ENCODE results near the gene CDH22. TPM values are rescaled to one million over a fixed set of nuclear protein-coding genes. Genes with fewer than 3 reads are reported as not detected.

Gene CDH22
- total and polyA plus RNA-seq, 7 donors, result 0.11 to 1.4 (median 0.53) TPM

DNA sequence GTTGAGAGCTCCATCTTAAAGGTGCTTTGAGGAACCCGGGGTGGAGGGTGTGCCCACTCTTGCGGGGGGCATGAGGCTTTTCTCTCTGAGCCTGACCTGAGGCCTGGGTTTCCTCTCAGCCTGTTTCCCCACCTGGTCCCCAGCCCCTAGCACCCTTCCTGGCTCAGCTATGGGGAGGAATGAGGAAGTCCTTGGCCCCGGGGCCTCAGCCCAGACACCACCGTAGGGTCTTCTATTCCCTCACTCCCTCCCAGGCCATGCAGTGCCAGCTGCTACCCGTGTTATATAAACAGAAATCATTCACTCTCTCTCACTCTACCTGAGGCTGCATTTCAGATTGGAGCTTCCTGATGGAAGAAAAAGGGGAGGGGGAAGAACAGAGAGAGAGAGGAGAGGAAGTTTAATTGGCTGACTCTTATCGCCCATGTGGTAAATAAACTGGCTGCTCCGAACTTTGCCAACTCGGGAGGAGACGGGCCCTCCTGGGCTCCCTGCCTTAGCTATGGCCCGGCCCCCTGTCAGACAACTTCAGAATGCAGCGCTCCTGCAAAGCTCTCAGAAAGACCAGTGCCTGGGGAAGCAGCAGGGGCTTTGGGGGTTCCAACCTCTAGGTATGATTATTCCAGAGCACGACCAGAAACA lies 2.8 kb downstream of the CDH22 start:
- intact Hi-C loops (cut with DNase I), result loop anchor here (5.0 kb wide), 1 partner anchor 173 kb away; no protein-coding TSS in a partner anchor
- WGBS, 3 donors, result 41 to 59% (median 51%) methylated on average over 12 of the region's 12 CpGs
- Histone ChIP-seq H3K4me3 (no peak overlapping the region), H3K9me3 (no peaks in the 10 kb centered on the region), H3K27me3 (ENCODE audit: insufficient read depth in 3 of 3, low read length in 2 of 3) (peaks cover 0 to 77% (median 9%) of the 10 kb centered on the region in 3 donors), H3K4me1 (no peaks in the 10 kb centered on the region), H3K27ac (no peak overlapping the region), H3K36me3 (ENCODE audit: insufficient read depth in 1 of 2, low read depth in 1 of 2) (no peaks in the 10 kb centered on the region)
- ATAC-seq, result no peak
- TF ChIP-seq CTCF (IDR thresholded peaks at IDR 0.05), result no peak
- DNase-seq, result no peak

DNA sequence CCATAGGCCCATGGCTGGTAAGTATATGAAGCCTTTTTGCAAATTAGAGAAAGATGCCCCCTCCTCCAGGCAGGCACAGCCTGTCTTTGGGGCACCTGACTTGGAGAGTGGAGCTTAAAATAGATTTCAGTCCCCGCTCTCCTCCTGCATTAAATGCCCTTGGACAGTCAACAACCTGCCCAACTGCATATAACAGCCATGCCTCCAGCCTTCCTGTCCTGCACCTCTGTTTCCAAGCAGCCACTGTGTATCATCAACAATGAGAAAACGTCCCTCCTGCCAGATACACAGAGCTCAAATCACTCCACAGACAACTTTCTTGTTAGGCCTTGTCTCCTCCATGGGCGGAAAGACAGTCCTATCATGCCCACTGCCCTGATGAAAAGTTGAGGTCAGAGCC lies 3.4 kb downstream of the CDH22 start:
- no peak overlapping the region for H3K27ac ChIP-seq
- H3K4me1 ChIP-seq, result no peaks in the 10 kb centered on the region
- no peaks in the 10 kb centered on the region for H3K9me3 ChIP-seq
- no peaks in the 10 kb centered on the region for H3K36me3 ChIP-seq (ENCODE audit: insufficient read depth in 1 of 2, low read depth in 1 of 2)
- ATAC-seq (no peak), DNase-seq (no peak)
- H3K4me3 ChIP-seq, result no peak overlapping the region
- WGBS, 3 donors, result 46 to 64% (median 63%) methylated on average over 3 of the region's 3 CpGs
- H3K27me3 ChIP-seq (ENCODE audit: insufficient read depth in 3 of 3, low read length in 2 of 3), result peaks cover 0 to 74% (median 9%) of the 10 kb centered on the region in 3 donors
- TF ChIP-seq CTCF (IDR thresholded peaks at IDR 0.05), result no peak
- intact Hi-C loops (cut with DNase I), result loop anchor here (5.0 kb wide), 1 partner anchor 173 kb away; no protein-coding TSS in a partner anchor

DNA sequence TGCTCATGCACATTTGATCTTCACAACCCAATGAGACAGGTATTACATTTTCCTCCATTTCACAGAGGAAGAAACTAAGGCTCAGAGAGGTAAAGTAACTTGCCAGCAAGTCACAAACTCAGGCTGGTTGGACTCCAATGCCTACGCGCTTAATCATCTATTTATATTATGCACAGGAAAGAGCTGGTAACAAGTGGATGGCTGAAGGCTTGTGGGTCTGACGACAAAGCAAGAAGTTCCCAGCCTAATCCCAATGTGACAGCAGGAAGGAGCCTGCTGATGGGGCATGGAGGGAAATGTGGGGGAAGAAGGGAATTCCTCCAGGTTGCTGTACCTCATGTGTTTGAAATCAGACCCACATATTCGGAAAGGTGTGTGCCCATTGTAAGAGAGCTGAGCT lies 3.9 kb downstream of the CDH22 start:
- TF ChIP-seq CTCF (IDR thresholded peaks at IDR 0.05), result no peak
- WGBS, 3 donors, result 70 to 76% (median 76%) methylated on average over 4 of the region's 4 CpGs
- Histone ChIP-seq H3K27ac (no peak overlapping the region), H3K4me1 (no peaks in the 10 kb centered on the region), H3K9me3 (no peaks in the 10 kb centered on the region), H3K4me3 (no peak overlapping the region), H3K36me3 (ENCODE audit: insufficient read depth in 1 of 2, low read depth in 1 of 2) (no peaks in the 10 kb centered on the region), H3K27me3 (ENCODE audit: insufficient read depth in 3 of 3, low read length in 2 of 3) (peaks cover 0 to 69% (median 9%) of the 10 kb centered on the region in 3 donors)
- DNase-seq, result no peak
- ATAC-seq, result no peak
- intact Hi-C loops (cut with DNase I), result no loop called here

GRCh38 chr20:46303176-46303956 lies 4.9 kb downstream of the CDH22 start:
- whole genome bisulfite sequencing, 3 donors, result 71 to 74% (median 72%) methylated on average over 11 of the region's 11 CpGs
- Histone ChIP-seq H3K27ac (no peak overlapping the region), H3K27me3 (ENCODE audit: insufficient read depth in 3 of 3, low read length in 2 of 3) (peaks cover 0 to 59% (median 7%) of the 10 kb centered on the region in 3 donors), H3K4me1 (no peaks in the 10 kb centered on the region), H3K36me3 (ENCODE audit: insufficient read depth in 1 of 2, low read depth in 1 of 2) (no peaks in the 10 kb centered on the region), H3K4me3 (no peak overlapping the region), H3K9me3 (no peaks in the 10 kb centered on the region)
- ATAC-seq (no peak), DNase-seq (no peak)
- intact Hi-C loops (cut with DNase I), result no loop called here
- no peak for TF ChIP-seq CTCF (IDR thresholded peaks at IDR 0.05)

Measured in psoas muscle (tissue), 8 donors.